Neutrophil (primary cell): Measurements from ENCODE around the gene OMG.

Experiments used
- H3K27ac ChIP-seq: fragments of 200-600 bp; sonication (generic); 2 replicates; pipeline ENCODE4 v1.5.1; 2016; ENCODE audit warnings: mild to moderate bottlenecking, moderate library complexity
- H3K27me3 ChIP-seq: fragments of 200-600 bp; sonication (generic); 2 replicates; pipeline ENCODE4 v1.6.0; 2016; ENCODE audit warnings: mild to moderate bottlenecking
- H3K36me3 ChIP-seq: fragments of 200-600 bp; sonication (generic); 2 replicates; pipeline ENCODE4 v1.5.1; 2017
- H3K4me1 ChIP-seq, 2 experiments: fragments of 200-600 bp in 1 of 2; sonication (generic) in 1 of 2; 1 replicate in 1 of 2; 2 replicates in 1 of 2; pipeline versions ENCODE4 v1.5.1 to v1.6.1; 2013 to 2016; ENCODE audit warnings: low read depth in 1 of 2, low read length in 1 of 2, mild to moderate bottlenecking in 1 of 2, moderate library complexity in 1 of 2; ENCODE audit not compliant: control insufficient read depth in 1 of 2, insufficient read depth in 1 of 2
- H3K4me3 ChIP-seq, 2 experiments: fragments of 200-600 bp in 1 of 2; sonication (generic) in 1 of 2; 1 replicate in 1 of 2; 2 replicates in 1 of 2; pipeline ENCODE4 v1.5.1; 2013 to 2016; ENCODE audit warnings: low read depth in 1 of 2, low read length in 1 of 2, mild to moderate bottlenecking in 1 of 2, moderate library complexity in 1 of 2
- H3K9me3 ChIP-seq: fragments of 200-600 bp; sonication (generic); 2 replicates; pipeline ENCODE4 v1.5.1; 2016
- TF ChIP-seq, protein P1 (sequence below): fragments of 200-600 bp; sonication (generic); IDR thresholded peaks from 2 replicates; pipeline ENCODE4 v1.5.1; 2016; ENCODE audit warnings: antibody characterized with exemption

The OMG gene

GRCh38 chr17:31261601-31262000 is 35.4 kb downstream of the OMG start:
- H3K9me3 ChIP-seq = no peaks in the 10 kb centered on the region
- H3K4me1 ChIP-seq = no peaks in the 10 kb centered on the region
- TF ChIP-seq, protein P1, sequence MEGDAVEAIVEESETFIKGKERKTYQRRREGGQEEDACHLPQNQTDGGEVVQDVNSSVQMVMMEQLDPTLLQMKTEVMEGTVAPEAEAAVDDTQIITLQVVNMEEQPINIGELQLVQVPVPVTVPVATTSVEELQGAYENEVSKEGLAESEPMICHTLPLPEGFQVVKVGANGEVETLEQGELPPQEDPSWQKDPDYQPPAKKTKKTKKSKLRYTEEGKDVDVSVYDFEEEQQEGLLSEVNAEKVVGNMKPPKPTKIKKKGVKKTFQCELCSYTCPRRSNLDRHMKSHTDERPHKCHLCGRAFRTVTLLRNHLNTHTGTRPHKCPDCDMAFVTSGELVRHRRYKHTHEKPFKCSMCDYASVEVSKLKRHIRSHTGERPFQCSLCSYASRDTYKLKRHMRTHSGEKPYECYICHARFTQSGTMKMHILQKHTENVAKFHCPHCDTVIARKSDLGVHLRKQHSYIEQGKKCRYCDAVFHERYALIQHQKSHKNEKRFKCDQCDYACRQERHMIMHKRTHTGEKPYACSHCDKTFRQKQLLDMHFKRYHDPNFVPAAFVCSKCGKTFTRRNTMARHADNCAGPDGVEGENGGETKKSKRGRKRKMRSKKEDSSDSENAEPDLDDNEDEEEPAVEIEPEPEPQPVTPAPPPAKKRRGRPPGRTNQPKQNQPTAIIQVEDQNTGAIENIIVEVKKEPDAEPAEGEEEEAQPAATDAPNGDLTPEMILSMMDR = no peak
- H3K36me3 ChIP-seq = peaks cover 8% of the 10 kb centered on the region
- no peaks in the 10 kb centered on the region for H3K27me3 ChIP-seq
- no peak overlapping the region for H3K27ac ChIP-seq
- H3K4me3 ChIP-seq = no peak overlapping the region

DNA sequence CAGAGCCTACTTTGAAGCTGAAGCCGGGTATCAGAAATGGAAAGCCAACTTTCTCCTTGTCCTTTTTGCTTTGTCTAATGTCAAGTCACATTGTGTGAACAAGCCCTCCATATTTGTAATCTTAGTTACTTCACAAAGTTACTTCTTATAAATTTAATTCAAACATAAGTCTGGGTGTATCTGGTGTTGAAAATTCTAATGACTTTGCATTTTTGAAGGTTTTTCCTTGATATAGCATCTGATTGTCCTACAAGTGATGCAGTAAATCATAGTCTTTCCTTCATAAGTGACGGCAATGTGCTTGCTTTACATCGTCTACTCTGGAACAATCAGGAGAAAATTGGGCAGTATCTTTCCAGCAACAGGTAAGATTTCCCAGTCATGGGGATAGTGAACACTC is 36.9 kb downstream of the OMG start:
- Histone ChIP-seq H3K27me3 (no peaks in the 10 kb centered on the region), H3K9me3 (no peaks in the 10 kb centered on the region), H3K4me3 (no peak overlapping the region), H3K4me1 (no peaks in the 10 kb centered on the region), H3K27ac (no peak overlapping the region), H3K36me3 (peaks cover 8% of the 10 kb centered on the region)
- TF ChIP-seq, protein P1 = no peak

- no peaks in the 10 kb centered on the region for H3K4me1 ChIP-seq
- no peak overlapping the region for H3K4me3 ChIP-seq
- no peak overlapping the region for H3K27ac ChIP-seq
- TF ChIP-seq, protein P1 = no peak
- H3K27me3 ChIP-seq = no peaks in the 10 kb centered on the region
- peaks cover 5% of the 10 kb centered on the region for H3K36me3 ChIP-seq
- no peaks in the 10 kb centered on the region for H3K9me3 ChIP-seq
Observed at GRCh38 chr17:31256936-31257335, 40.1 kb downstream of the OMG start.

GRCh38 chr17:31254654-31255053 is 42.4 kb downstream of the OMG start:
- TF ChIP-seq, protein P1 = no peak
- Histone ChIP-seq H3K27me3 (no peaks in the 10 kb centered on the region), H3K36me3 (peaks cover 6% of the 10 kb centered on the region), H3K9me3 (no peaks in the 10 kb centered on the region), H3K4me1 (no peaks in the 10 kb centered on the region), H3K4me3 (no peak overlapping the region), H3K27ac (no peak overlapping the region)

DNA sequence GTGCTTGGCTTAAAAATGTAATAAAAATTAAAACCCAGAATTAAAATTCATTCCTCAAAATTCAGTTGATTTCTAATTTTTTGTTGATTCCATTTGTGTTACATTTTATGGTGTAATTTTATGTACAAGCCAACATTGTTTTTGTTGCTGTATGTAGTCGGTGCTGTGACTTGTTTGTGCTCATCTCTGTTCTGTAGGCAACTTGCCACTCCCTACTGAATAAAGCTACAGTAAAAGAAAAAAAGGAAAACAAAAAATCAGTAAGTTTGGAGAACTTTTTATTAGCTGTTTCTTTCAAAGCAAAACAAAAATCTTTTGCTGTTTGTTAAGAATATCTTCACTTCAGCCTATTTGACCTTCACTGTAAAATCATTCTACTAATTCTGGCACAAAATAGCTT is 44.3 kb downstream of the OMG start:
- no peaks in the 10 kb centered on the region for H3K27me3 ChIP-seq
- no peak overlapping the region for H3K4me3 ChIP-seq
- no peaks in the 10 kb centered on the region for H3K9me3 ChIP-seq
- peaks cover 14% of the 10 kb centered on the region for H3K36me3 ChIP-seq
- TF ChIP-seq, protein P1 = no peak
- H3K4me1 ChIP-seq = no peaks in the 10 kb centered on the region
- H3K27ac ChIP-seq = no peak overlapping the region

GRCh38 chr17:31251970-31252328 is 45.1 kb downstream of the OMG start:
- Histone ChIP-seq H3K27ac (no peak overlapping the region), H3K4me3 (no peak overlapping the region), H3K4me1 (no peaks in the 10 kb centered on the region), H3K27me3 (no peaks in the 10 kb centered on the region), H3K9me3 (no peaks in the 10 kb centered on the region), H3K36me3 (peaks cover 14% of the 10 kb centered on the region)
- TF ChIP-seq, protein P1 = no peak
